Measurements from ENCODE around the gene OPN1MW2.
"Not testable (repeated sequence)": the region's sequence is repeated elsewhere in the genome, so short reads cannot be mapped to it uniquely, and the experiment has no call there.

- not testable (repeated sequence) for TF ChIP-seq CTCF, POLR2A (IDR thresholded peaks at IDR 0.05)
These were observed 43.5 kb downstream of the OPN1MW2 start for GRCh38 chrX:154263072-154263471.

All from sigmoid colon (tissue), 3 donors.